ENCODE measurements around the gene ECI1.
"Not testable (repeated sequence)": the region's sequence is repeated elsewhere in the genome, so short reads cannot be mapped to it uniquely, and the experiment has no call there.

ECI1 gene

GRCh38 chr16:2263026-2263425 is 11.6 kb upstream of the ECI1 start:
- intact Hi-C loops (cut with DNase I); DNase-seq: not testable (repeated sequence)

GRCh38 chr16:2260250-2260649 is 8.9 kb upstream of the ECI1 start:
- DNase-seq: no peak
- intact Hi-C loops (cut with DNase I): no loop called here

GRCh38 chr16:2258530-2258929 is 7.1 kb upstream of the ECI1 start:
- intact Hi-C loops (cut with DNase I): not testable (repeated sequence)

GRCh38 chr16:2257726-2258125 is 6.3 kb upstream of the ECI1 start:
- intact Hi-C loops (cut with DNase I): no loop called here
- no peak for DNase-seq

More at GRCh38 chr16:2258530-2258929, 7.1 kb upstream of the ECI1 start:
- DNase-seq: not testable (repeated sequence)

DNA sequence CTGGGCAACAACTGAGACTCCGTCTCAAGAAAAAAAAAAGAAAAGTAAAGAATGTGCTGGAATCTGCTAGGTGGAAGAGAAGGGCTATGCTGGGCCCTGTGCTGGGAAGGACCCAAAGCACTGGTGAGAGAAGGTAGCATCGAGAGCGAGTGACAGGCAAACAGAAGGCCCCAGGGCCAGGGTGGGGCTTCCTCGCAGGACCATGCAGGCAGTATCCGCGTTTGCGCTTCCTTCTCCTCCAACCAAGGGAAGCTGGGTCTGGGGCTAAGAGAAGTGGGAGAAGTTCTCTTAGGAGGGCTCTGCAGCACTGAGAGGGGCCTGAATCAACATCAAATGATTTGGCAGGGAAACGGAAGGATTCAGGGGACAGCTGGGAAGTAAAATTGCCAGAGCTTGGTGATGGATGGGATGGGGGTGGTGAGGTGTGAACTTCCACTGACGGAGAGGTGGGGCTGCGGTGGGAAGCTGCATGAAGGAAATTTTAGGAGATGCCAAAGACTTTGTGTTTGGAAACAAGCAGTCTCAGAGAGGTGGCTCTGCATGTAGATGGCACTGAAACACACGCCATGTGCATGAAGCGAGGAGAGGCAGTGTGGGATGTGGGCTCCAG is 5.2 kb upstream of the ECI1 start:
- DNase-seq: no peak
- intact Hi-C loops (cut with DNase I): no loop called here

DNA sequence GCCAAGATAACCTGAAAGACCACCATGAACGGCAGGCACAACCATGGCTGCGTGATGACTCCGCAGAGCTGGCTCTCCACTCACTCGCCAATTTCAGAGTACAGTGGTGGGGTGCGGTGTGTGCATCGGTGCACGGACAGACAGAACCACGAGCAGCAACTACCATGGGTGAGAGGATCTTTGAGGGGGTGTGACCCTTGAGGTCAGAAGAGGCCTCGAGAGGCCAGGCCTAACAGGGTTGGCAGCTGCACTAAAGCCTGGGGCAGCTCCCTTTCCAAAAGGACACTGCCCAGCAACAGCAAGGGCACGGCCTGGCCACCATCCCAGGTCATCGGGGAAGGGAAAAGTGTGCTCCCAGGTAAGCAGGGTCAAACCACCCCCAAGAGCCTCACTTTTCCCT is 1.9 kb upstream of the ECI1 start:
- no peak for DNase-seq
- intact Hi-C loops (cut with DNase I): no loop called here

- DNase-seq: no peak
- intact Hi-C loops (cut with DNase I): no loop called here
These were observed 1.4 kb upstream of the ECI1 start for GRCh38 chr16:2252806-2253148.

DNA sequence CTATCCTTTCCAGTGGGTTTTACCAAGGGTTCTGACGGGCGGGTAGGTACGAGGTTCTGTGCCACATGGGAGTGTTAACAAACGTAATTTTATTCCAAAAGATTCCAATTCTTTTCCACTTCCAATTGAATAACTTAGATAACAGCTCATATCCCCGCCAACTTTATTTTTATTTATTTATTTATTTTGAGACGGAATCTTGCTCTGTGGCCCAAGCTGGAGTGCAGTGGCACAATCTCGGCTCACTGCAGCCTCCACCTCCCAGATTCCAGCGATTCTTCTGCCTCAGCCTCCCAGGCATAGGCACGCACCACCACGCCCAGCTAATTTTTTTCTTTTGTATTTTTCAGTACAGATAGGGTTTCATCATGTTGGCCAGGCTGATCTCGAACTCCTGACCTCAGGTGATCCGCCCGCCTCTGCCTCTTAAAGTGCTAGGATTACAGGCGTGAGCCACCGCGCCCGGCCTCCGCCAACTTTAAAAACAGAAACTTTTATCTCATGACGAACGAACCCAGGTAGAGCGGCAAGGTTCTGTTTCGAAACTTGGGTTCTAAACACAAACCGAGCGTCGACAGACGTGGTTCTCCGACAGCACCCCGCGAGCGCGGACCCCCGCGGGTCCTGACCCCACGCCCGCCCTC is 613 bp downstream of the ECI1 start:
- DNase-seq: no peak
- intact Hi-C loops (cut with DNase I): no loop called here

DNA sequence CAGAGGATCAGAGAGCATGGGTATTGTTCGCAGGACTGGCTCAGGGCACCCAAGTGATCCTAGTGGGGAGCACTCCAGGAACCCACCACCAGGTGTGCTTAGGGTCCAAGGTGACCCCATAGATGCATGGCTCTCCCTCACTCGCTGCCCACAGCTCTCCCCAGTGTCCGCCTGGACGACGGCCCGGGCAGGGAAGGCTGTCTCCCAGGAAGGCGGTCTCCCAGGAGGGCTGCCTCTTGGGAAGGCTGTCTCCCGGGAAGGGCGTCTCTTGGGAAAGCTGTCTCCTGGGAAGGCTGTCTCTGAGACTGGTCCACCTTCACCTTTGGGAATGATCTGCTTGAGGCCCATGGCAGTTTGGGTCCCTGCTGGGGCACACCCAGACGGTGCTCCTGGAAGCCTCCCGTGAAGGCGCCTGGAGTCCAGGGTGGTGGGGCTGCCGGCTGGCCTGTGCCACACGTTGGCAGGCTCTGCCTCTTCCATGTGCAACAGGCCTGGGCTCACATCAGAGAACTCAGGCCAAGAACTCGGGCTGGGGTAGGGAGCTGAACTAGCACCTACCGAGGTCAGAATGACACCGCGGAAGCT is 5.0 kb downstream of the ECI1 start:
- intact Hi-C loops (cut with DNase I): no loop called here
- DNase-seq: no peak

GRCh38 chr16:2244926-2245795 is 6.2 kb downstream of the ECI1 start:
- DNase-seq: no peak
- intact Hi-C loops (cut with DNase I): no loop called here

- intact Hi-C loops (cut with DNase I): no loop called here
- DNase-seq: no peak
These were observed 7.1 kb downstream of the ECI1 start for GRCh38 chr16:2244301-2244700.

DNA sequence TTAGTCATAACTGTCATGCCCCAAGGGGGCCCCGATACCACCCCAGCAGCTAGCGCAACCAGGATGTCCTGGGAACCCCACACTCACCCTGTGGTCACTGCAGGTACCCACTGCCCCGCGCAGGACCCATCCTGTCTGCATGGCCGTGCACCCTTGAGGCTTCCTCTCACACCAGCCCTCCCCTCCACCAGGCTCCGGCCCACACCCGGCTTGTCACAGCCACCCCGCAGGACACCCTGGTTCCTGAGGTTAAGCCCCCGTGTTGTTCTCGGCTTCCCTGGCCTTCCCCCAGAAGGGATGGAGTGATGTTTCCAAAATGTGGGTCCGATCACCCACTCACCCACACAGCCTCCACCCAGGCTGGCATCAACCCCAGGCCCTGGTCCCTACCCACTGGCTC is 7.6 kb downstream of the ECI1 start:
- DNase-seq: no peak
- intact Hi-C loops (cut with DNase I): no loop called here

DNA sequence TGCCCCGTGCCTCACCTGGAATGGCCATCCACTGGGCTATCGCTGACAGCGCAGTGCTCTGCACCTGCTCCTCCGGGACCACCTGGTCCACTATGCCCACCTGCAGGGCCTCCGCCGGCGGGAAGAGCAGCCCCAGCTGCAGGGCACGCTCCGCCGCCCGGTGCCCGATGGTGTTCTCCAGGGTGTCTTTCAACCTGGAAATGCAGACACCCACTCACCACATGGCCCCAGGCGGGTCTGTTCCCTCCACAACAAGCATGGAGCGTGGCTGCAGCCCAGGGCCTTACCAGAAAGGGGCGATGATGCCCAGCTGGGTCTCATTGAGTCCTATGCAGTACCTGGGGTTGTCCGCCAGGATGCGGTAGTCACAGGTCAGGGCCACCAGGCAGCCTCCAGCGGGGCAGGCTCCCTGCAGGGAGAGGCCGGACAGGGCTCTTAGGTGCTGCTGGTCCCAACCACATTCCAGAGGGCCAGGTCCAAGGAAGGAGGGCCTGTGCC is 8.3 kb downstream of the ECI1 start:
- no peak for DNase-seq
- intact Hi-C loops (cut with DNase I): no loop called here

- intact Hi-C loops (cut with DNase I): no loop called here
- no peak for DNase-seq
These were observed 8.8 kb downstream of the ECI1 start for GRCh38 chr16:2242598-2242997.

- intact Hi-C loops (cut with DNase I); DNase-seq: not testable (repeated sequence)
These were observed 11.1 kb downstream of the ECI1 start for GRCh38 chr16:2240331-2240730.

DNA sequence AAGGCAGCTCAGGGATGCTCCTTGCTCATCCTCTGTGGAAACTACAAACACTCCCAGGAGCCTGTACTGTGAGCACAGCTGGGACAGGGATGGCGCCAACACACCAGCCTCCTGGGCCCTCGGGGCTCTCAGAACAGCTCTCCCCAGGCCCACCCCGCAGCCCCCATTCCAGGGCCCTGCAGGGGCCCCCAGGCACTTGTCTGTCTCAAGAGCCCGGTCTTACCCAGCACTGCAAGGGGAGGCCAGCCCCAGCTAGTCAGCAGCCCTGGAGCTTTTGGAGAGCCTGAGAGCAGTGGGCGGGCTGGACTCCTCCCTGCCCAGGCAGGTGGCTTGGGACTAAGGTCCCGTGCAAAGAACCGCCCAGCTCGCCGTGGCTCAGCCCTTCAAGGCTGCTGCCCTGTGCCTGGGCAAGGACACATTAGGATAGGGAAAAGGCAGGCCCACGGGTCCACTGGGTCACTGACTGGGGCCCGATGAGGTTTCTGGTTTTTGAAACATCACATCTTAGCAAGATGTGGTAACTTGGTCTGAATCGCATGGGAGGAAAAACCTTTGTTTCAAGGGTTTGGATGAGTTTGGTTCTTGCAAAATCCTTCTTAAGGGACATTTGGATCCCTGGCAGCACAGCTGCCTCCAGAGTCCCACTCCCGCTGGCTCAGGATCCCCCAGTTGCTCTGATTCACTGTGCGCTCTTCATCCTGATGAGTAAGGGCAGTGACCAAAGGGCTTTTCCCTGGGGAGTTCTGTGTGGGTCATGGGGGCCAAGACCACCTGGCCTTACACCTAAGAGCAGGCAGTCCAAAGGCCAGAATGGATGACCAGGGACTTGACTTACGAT is 12.3 kb downstream of the ECI1 start:
- intact Hi-C loops (cut with DNase I): no loop called here
- DNase-seq: no peak

DNA sequence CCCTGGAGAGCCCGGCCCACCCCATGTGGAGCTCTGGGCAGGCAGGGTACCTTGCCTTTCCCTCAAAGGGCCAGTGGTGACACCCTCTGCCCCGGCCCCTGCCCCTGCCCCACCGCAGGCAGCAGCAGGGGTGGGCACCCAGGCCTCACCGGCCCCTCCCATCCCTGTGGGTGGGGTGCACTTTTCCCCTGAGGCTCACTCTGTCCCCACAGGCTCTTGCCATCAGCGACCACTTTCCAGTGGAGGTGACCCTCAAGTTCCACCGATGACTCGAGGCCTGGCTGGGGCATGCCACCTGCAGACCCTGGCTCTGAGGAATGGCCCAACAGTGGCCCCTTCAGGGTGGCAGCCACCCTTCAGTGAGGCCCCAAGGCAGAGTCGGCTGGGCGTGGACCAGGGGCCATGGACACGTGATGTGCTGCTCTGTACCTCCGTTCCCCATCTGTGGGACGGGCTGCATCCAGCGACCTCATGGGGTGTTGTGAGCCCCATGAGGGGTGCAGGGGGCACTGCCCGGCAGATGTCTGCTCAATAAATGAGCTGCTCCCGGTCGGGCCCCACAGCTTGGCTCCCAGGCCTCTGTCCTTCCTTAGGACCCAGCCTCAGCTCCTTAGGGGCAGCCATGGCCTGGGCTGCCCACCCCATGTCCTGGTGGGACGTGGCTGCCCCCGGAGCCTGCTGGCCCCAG is 13.1 kb downstream of the ECI1 start:
- intact Hi-C loops (cut with DNase I): no loop called here

DNA sequence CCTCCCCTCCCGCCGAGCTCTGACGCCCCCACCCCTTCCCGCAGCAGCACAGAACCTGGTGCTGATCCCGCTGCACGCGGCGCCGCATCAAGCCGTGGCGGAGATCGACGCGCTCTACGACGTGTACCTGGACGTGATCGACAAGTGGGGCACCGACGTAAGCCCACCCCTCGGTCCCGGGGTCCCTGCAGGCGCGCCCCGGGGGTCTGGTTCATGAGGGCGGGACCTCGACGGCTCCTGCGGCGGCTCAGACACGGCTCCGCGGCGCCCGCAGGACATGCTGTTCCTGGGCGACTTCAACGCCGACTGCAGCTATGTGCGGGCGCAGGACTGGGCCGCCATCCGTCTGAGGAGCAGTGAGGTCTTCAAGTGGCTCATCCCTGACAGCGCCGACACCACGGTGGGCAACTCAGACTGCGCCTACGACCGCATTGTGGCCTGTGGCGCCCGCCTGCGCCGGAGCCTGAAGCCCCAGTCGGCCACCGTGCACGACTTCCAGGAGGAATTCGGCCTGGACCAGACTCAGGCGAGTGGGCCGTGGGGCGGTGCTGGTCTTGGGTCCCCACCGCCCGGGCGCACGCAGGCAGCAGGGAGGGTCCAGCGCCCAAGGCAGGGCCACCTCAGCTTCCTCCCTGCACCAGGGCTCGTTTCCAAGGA is 13.8 kb downstream of the ECI1 start:
- intact Hi-C loops (cut with DNase I): no loop called here
- no peak for DNase-seq

More for the DNA sequence above, 13.1 kb downstream of the ECI1 start:
- DNase-seq: no peak
